ENCODE data around the gene GOLGA1. TPM values are rescaled to one million over a fixed set of nuclear protein-coding genes. Genes with fewer than 3 reads are reported as not detected.

The GOLGA1 gene
- total and polyA plus RNA-seq, 9 of the 15 experiments (the other 6 are each of a cell fraction or from before 2014, with no cell fraction given) = 2.9 to 15.9 (median 8.5) TPM

DNA sequence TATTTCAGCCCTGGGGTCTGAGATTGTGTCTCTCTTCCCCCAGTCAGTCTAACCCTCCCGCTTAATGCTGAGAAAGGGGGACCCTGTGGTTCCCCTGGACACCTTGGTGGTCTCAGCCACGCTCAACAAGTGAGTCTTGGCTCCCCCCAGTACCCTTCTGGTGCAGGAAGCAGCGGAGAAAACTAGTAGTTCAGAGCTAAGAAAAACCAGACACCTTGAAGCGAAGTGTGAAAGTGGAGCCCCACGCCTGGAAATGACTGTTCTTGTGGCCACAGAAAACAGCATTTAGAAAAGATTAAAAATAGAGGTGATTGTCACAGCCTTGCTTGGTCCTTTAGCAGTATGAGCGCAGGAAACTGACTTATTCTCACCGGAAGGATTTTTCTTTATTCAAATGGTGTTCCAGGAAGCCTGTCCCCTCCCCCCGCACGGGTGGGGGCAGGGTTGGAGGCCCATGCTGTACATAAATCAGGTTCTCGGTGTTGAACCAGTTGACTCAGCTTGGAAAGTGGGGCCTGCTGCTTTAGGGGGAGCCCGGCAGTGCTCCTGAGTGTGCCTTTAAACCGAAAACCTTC is 70.8 kb downstream of the GOLGA1 start (continued):
- TF ChIP-seq ZKSCAN1 (IDR thresholded peaks at IDR 0.05; ENCODE audit: low read depth, low read length) (no peak), ELF4 (CRISPR knock-in tag; IDR thresholded peaks at IDR 0.05) (no peak), TRIM28 (IDR thresholded peaks at IDR 0.05) (no peak), RBM25 (IDR thresholded peaks at IDR 0.05; ENCODE audit: low read depth, low read length, severe bottlenecking) (no peak), GATA2 (CRISPR knock-in tag; IDR thresholded peaks at IDR 0.05) (no peak), CHCHD3 (CRISPR knock-in tag; IDR thresholded peaks at IDR 0.05) (no peak), SIRT6 (IDR thresholded peaks at IDR 0.05; ENCODE audit: low read depth, low read length) (no peak), ZNF146 (CRISPR knock-in tag; IDR thresholded peaks at IDR 0.05; ENCODE audit: unreplicated experiment) (no peak), MED1 (CRISPR knock-in tag; IDR thresholded peaks at IDR 0.05; ENCODE audit: borderline replicate concordance) (no peak), CHD4 (IDR thresholded peaks at IDR 0.05; ENCODE audit: insufficient read depth, insufficient replicate concordance, low read depth, low read length, poor library complexity, severe bottlenecking) (no peak), YY1 (IDR thresholded peaks at IDR 0.05; ENCODE audit: borderline replicate concordance in 1 of 3, control insufficient read depth in 1 of 3, extremely low read depth in 1 of 3, insufficient read depth in 3 of 3, insufficient read length in 1 of 3, insufficient replicate concordance in 2 of 3, low read depth in 1 of 3, low read length in 2 of 3) (no peak), CHD1 (IDR thresholded peaks at IDR 0.05; ENCODE audit: low read length) (no peak), HDAC2 (IDR thresholded peaks at IDR 0.05) (no peak), SAFB2 (IDR thresholded peaks at IDR 0.05; ENCODE audit: borderline replicate concordance, low read depth, low read length, severe bottlenecking) (no peak), NEUROD1 (IDR thresholded peaks at IDR 0.05; ENCODE audit: borderline replicate concordance, low read depth, low read length, partially characterized antibody) (peak; percentile 49), TAF7 (tag; IDR thresholded peaks at IDR 0.05) (no peak)
- TF ChIP-seq, protein P1, sequence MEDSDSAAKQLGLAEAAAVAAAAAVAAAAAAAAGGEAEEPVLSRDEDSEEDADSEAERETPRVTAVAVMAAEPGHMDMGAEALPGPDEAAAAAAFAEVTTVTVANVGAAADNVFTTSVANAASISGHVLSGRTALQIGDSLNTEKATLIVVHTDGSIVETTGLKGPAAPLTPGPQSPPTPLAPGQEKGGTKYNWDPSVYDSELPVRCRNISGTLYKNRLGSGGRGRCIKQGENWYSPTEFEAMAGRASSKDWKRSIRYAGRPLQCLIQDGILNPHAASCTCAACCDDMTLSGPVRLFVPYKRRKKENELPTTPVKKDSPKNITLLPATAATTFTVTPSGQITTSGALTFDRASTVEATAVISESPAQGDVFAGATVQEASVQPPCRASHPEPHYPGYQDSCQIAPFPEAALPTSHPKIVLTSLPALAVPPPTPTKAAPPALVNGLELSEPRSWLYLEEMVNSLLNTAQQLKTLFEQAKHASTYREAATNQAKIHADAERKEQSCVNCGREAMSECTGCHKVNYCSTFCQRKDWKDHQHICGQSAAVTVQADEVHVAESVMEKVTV (CRISPR knock-in tag; IDR thresholded peaks at IDR 0.05) = no peak
- TF ChIP-seq, protein P2, sequence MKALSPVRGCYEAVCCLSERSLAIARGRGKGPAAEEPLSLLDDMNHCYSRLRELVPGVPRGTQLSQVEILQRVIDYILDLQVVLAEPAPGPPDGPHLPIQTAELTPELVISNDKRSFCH (CRISPR knock-in tag; IDR thresholded peaks at IDR 0.05) = no peak
- TF ChIP-seq, protein P2 (tag; IDR thresholded peaks at IDR 0.05) = no peak
- TF ChIP-seq, protein P3, sequence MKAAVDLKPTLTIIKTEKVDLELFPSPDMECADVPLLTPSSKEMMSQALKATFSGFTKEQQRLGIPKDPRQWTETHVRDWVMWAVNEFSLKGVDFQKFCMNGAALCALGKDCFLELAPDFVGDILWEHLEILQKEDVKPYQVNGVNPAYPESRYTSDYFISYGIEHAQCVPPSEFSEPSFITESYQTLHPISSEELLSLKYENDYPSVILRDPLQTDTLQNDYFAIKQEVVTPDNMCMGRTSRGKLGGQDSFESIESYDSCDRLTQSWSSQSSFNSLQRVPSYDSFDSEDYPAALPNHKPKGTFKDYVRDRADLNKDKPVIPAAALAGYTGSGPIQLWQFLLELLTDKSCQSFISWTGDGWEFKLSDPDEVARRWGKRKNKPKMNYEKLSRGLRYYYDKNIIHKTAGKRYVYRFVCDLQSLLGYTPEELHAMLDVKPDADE (conservative IDR thresholded peaks at IDR 0.05; ENCODE audit: control insufficient read depth, low read depth, low read length) = no peak
- TF ChIP-seq, protein P4, sequence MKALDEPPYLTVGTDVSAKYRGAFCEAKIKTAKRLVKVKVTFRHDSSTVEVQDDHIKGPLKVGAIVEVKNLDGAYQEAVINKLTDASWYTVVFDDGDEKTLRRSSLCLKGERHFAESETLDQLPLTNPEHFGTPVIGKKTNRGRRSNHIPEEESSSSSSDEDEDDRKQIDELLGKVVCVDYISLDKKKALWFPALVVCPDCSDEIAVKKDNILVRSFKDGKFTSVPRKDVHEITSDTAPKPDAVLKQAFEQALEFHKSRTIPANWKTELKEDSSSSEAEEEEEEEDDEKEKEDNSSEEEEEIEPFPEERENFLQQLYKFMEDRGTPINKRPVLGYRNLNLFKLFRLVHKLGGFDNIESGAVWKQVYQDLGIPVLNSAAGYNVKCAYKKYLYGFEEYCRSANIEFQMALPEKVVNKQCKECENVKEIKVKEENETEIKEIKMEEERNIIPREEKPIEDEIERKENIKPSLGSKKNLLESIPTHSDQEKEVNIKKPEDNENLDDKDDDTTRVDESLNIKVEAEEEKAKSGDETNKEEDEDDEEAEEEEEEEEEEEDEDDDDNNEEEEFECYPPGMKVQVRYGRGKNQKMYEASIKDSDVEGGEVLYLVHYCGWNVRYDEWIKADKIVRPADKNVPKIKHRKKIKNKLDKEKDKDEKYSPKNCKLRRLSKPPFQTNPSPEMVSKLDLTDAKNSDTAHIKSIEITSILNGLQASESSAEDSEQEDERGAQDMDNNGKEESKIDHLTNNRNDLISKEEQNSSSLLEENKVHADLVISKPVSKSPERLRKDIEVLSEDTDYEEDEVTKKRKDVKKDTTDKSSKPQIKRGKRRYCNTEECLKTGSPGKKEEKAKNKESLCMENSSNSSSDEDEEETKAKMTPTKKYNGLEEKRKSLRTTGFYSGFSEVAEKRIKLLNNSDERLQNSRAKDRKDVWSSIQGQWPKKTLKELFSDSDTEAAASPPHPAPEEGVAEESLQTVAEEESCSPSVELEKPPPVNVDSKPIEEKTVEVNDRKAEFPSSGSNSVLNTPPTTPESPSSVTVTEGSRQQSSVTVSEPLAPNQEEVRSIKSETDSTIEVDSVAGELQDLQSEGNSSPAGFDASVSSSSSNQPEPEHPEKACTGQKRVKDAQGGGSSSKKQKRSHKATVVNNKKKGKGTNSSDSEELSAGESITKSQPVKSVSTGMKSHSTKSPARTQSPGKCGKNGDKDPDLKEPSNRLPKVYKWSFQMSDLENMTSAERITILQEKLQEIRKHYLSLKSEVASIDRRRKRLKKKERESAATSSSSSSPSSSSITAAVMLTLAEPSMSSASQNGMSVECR (CRISPR knock-in tag; IDR thresholded peaks at IDR 0.05) = no peak
